SK-N-MC (cell line): Measurements from ENCODE around the gene ALKAL2.

Experiments
- EZH2 ChIP-seq: fragments of 200-600 bp; sonication (generic); IDR thresholded peaks from one replicate; pipeline ENCODE4 v1.6.1; 2017; ENCODE audit warnings: antibody characterized with exemption
- POLR2AphosphoS5 ChIP-seq: IDR thresholded peaks from 2 replicates; pipeline ENCODE4 v1.6.1; 2012; ENCODE audit warnings: mild to moderate bottlenecking, low read depth, low read length, borderline replicate concordance

DNA sequence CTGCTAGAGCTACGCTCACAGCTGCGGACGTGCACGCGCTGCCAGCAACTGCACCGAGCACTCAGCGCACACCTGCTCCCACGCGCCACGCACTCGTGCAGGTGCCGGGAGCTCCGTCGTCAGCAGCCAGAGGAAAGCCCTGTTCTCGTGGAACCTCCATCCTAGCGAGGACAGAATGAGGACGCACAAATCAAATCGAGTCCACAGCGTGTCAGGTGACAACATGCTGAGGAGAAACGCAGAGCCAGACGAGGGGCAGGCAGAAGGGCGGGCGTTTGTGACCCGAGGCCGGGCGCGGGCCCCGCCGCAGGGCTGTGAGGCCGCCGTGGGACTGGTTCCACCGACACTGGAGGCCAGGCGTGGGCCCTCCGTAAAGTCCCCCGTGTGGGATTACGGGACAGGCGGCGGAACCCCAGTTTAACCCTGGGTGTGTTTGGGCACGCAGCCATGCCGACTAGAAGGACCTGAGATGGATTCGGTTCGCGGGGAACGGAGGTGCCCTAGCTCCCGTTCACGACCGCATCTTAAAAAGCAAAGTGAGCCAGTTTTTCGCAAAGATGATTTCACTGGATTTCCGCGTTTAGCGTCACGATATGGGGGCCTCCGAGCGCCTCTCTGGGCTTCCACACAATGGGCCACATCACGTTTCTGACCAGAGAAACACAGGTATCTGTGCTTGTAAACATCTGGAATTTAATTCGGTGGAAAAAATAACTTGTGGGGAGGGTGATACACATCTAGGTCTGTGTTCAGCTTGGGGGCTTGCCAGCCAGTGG lies 26.9 kb upstream of the ALKAL2 start:
- TF ChIP-seq POLR2AphosphoS5 (no peak), EZH2 (no peak)
